Measurements from ENCODE around the gene IQSEC1.
"Not testable (repeated sequence)": the region's sequence is repeated elsewhere in the genome, so short reads cannot be mapped to it uniquely, and the experiment has no call there.

IQSEC1 gene

DNA sequence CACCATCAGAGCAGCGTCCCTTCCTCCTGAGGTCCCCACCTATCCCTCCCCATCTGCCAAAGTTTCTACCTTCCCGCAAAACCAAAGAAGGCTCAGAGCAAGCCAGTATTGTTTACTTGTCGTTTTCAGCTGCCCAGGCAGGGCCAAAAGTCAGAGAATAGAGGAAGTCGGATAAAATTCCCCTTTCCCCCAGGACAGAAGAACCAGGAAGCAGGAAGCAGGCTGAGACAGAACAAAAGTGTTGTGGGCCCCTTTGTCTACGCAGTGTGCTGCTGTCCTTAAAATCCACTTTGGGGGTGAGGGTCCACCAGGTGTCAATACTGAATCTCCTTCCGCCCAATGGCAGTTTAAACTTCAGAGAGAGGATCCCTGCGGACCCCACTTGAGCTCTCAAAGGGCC is 213.4 kb downstream of the IQSEC1 start:
- DNase-seq: no peak

DNA sequence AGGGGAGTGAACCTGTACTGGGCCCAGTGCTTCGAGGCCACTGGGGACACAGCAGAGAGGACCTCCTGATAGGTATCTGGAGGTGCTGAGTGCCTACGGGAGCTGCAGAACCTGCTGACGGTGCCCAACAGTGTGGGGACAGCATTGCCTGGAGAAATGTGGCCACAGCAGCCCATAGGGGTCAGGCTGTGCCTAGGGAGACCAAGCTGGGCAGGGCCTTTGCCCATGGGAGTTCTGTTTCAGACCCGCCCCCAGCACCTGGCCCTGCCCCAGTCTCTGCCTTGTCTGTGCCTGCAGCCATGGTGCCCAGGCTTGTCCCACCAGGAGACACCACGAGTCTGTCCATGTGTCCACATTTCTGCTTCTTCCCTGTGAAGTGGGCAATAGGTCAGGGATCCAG is 216.6 kb downstream of the IQSEC1 start:
- DNase-seq: no peak

- no peak for DNase-seq
Observed at GRCh38 chr3:12854565-12854964, 218.7 kb downstream of the IQSEC1 start.

GRCh38 chr3:12853847-12854246 is 219.4 kb downstream of the IQSEC1 start:
- not testable (repeated sequence) for DNase-seq

DNA sequence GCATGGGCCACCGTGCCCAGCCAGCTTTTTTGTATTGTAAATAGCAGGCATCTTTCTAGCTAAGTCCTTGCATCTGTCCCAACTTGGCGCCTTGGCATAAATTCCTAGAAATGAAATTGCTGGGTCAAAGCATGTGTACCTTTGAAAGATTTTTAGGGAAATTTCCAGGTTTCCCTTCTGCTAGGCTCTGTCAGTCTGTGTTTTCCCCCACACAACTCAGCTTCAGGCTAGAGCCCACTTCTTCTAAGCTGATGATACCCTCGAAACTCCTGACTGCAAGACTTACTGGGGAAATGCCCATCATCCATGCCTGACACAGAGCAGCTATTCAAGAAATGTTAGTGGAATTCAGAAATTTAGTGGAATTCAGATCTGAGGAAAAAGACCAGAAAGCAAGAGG is 221.0 kb downstream of the IQSEC1 start:
- no peak for DNase-seq
